Spleen (tissue), 11 donors: ENCODE results near the gene HGS. TPM values are rescaled to one million over a fixed set of nuclear protein-coding genes. Genes with fewer than 3 reads are reported as not detected.

ENCODE experiments used
- DNase-seq: peaks from one replicate; pipeline ENCODE4 v3.0.0-alpha.2; 2020
- H3K27ac ChIP-seq, 8 donors: fragments of 200-600 bp; sonication (generic) in 7 of 8; 1 replicate in 4 of 8; 2 replicates in 4 of 8; pipeline versions ENCODE4 v1.5.0 to v1.8.0; 2016 to 2021; ENCODE audit warnings: inconsistent platforms in 4 of 8, mild to moderate bottlenecking in 4 of 8, moderate library complexity in 1 of 8
- H3K27me3 ChIP-seq, 7 donors: fragments of 200-600 bp; sonication (generic) in 6 of 7; replicated peaks in 1 of 7; 1 replicate in 4 of 7; 2 replicates in 3 of 7; pipeline versions ENCODE4 v1.5.0 to v1.8.0; 2016 to 2021; ENCODE audit warnings: inconsistent platforms in 3 of 7, mild to moderate bottlenecking in 1 of 7
- H3K36me3 ChIP-seq, 6 donors: fragments of 200-600 bp; sonication (generic) in 5 of 6; 1 replicate in 4 of 6; 2 replicates in 2 of 6; pipeline versions ENCODE4 v1.5.0 to v1.8.0; 2016 to 2021; ENCODE audit warnings: inconsistent platforms in 2 of 6
- H3K4me1 ChIP-seq, 6 donors: fragments of 200-600 bp; sonication (generic) in 5 of 6; 1 replicate in 3 of 6; 2 replicates in 3 of 6; pipeline versions ENCODE4 v1.5.0 to v1.8.0; 2016 to 2021; ENCODE audit warnings: inconsistent platforms in 3 of 6
- H3K4me3 ChIP-seq, 8 donors: fragments of 200-600 bp; sonication (generic) in 7 of 8; 1 replicate in 4 of 8; 2 replicates in 4 of 8; pipeline versions ENCODE4 v1.5.0 to v1.8.0; 2016 to 2021; ENCODE audit warnings: inconsistent platforms in 4 of 8, mild to moderate bottlenecking in 4 of 8, moderate library complexity in 2 of 8
- H3K9me3 ChIP-seq, 8 donors: fragments of 200-600 bp; sonication (generic) in 7 of 8; 1 replicate in 4 of 8; 2 replicates in 4 of 8; pipeline versions ENCODE4 v1.5.0 to v1.8.0; 2016 to 2021; ENCODE audit warnings: inconsistent platforms in 4 of 8
- POLR2A ChIP-seq, 3 donors: fragments of 450-650 bp; IDR thresholded peaks; one replicate each; pipeline ENCODE4 v1.5.1; 2017; ENCODE audit warnings: antibody characterized with exemption in 3 of 3, mild to moderate bottlenecking in 1 of 3
- POLR2AphosphoS5 ChIP-seq, 3 donors: sonication (generic); formaldehyde crosslinking; IDR thresholded peaks; one replicate each; pipeline ENCODE4 v1.5.1; 2017; ENCODE audit warnings: antibody characterized with exemption in 3 of 3
- WGBS, 5 donors: extraction: QIAGEN DNeasy Blood & Tissue Kit in 3 of 5; methylation state at CpG; one replicate each; pipeline versions ENCODE4 v1.1.5 to v1.1.7; 2013 to 2018; 5-methylcytosine and 5-hydroxymethylcytosine counted together
- intact Hi-C: fragments of 100-400 bp; cut with DNase I; formaldehyde crosslinking; loops from one replicate; pipeline ENCODE4 v1.15.0; 2023; ENCODE audit warnings: low total_unique reads
- polyA plus RNA-seq, 3 donors: library from polyadenylated mRNA; stranded (reverse); fragments of 200-250 nt; gene quantifications; one replicate each; pipeline ENCODE4 v1.2.1, GENCODE V29; 2013
- total RNA-seq, 7 donors: library from RNA; depleted of rRNA in 3 of 7; stranded (reverse); fragments of >200 nt in 3 of 7; fragmentation: NEBNext Ultra II Directional in 4 of 7; extraction: Animal tissue kit (Norgen Biotek cat#: 25700) in 4 of 7; gene quantifications; one replicate each; pipeline versions ENCODE4 v1.1.0 to v1.2.1, GENCODE V29; 2016 to 2021
- TF ChIP-seq, protein P1 (sequence below), 11 experiments: fragments of 200-600 bp in 7 of 11; fragments of 450-650 bp in 4 of 11; sonication (generic) in 4 of 11; IDR thresholded peaks in 8 of 11; conservative IDR thresholded peaks in 3 of 11; 1 replicate in 7 of 11; 2 replicates in 4 of 11; pipeline versions ENCODE4 v1.4.0 to v1.8.0; 2016 to 2021; ENCODE audit warnings: antibody characterized with exemption in 11 of 11, inconsistent platforms in 4 of 11, mild to moderate bottlenecking in 1 of 11
- donor health status: healthy with polysubstance abuse.
- donor health status: DM: no; HTN: no; CAD: no; lungs with moderate emphysema.
- donor health status: DM: no; HTN: no; CAD: no.
- donor health status: Bipolar disorder and iron deficiency.
- donor health status: healthy.
- donor health status: DM: no; HTN: no; CAD: no.
- donor health status: DM: yes; HTN: yes; CAD: no.

The HGS gene
- total and polyA plus RNA-seq, 10 donors = 61.3 to 134 (median 106) TPM

- no peak for DNase-seq
- intact Hi-C loops = no loop called here
- Histone ChIP-seq H3K4me3 (no peak overlapping the region), H3K27me3 (no peaks in the 10 kb centered on the region), H3K4me1 (peaks cover 12 to 31% (median 21%) of the 10 kb centered on the region in 6 donors), H3K36me3 (peaks cover 3 to 96% (median 92%) of the 10 kb centered on the region in 6 donors), H3K27ac (no peak overlapping the region), H3K9me3 (no peaks in the 10 kb centered on the region)
- no peak for TF ChIP-seq POLR2A (IDR thresholded peaks at IDR 0.05)
- no peak for TF ChIP-seq POLR2AphosphoS5 (IDR thresholded peaks at IDR 0.05)
- TF ChIP-seq, protein P1, sequence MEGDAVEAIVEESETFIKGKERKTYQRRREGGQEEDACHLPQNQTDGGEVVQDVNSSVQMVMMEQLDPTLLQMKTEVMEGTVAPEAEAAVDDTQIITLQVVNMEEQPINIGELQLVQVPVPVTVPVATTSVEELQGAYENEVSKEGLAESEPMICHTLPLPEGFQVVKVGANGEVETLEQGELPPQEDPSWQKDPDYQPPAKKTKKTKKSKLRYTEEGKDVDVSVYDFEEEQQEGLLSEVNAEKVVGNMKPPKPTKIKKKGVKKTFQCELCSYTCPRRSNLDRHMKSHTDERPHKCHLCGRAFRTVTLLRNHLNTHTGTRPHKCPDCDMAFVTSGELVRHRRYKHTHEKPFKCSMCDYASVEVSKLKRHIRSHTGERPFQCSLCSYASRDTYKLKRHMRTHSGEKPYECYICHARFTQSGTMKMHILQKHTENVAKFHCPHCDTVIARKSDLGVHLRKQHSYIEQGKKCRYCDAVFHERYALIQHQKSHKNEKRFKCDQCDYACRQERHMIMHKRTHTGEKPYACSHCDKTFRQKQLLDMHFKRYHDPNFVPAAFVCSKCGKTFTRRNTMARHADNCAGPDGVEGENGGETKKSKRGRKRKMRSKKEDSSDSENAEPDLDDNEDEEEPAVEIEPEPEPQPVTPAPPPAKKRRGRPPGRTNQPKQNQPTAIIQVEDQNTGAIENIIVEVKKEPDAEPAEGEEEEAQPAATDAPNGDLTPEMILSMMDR (IDR thresholded peaks at IDR 0.05 in 8 of 11, conservative IDR thresholded peaks at IDR 0.05 in 3 of 11) = no peak
- WGBS, 5 donors = 82 to 92% (median 90%) methylated on average over 24 to 25 of the region's 25 CpGs
These were observed 13.6 kb downstream of the HGS start for GRCh38 chr17:81697261-81698044.

DNA sequence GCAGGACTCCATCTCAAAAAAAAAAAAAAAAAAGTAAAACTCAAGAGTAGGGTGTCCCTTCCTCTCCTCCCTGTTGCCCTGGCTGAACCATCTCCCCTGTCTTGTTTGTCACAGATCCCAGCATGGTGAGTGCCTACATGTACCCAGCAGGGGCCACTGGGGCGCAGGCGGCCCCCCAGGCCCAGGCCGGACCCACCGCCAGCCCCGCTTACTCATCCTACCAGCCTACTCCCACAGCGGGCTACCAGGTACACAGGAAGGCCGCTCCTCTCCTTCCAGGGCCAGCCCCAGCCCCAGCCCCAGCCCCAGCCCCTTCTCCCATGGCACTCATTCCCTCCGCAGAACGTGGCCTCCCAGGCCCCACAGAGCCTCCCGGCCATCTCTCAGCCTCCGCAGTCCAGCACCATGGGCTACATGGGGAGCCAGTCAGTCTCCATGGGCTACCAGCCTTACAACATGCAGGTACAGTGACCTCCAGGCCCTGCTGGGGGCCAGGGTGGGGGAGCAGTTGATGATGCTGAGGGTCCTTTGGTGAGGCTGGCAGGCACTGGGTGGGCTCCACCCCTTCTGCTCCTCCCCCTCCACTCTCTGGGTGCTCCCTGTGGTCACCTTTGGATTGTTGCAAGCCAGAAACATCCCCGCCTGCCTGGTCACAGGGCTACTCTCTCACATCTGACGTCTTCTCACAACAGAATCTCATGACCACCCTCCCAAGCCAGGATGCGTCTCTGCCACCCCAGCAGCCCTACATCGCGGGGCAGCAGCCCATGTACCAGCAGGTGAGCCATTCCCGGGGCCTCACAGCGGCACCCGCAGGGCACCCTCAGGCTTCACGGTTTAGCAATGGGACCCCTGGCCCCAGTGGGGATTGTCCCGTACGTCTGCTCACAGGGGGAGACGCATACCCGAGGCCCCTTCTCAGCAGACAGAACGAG, 16.8 kb downstream of the HGS start:
- TF ChIP-seq POLR2AphosphoS5 (IDR thresholded peaks at IDR 0.05) (peak in 1 of 3 donors; percentile 60), POLR2A (IDR thresholded peaks at IDR 0.05) (no peak)
- TF ChIP-seq, protein P1 (IDR thresholded peaks at IDR 0.05 in 8 of 11, conservative IDR thresholded peaks at IDR 0.05 in 3 of 11) = no peak
- H3K36me3 ChIP-seq = peaks cover 2 to 78% (median 69%) of the 10 kb centered on the region in 6 donors
- H3K4me1 ChIP-seq = peaks cover 22 to 56% (median 39%) of the 10 kb centered on the region in 6 donors
- DNase-seq = no peak
- intact Hi-C loops = no loop called here
- H3K27ac ChIP-seq = no peak overlapping the region
- H3K27me3 ChIP-seq = no peaks in the 10 kb centered on the region
- WGBS, 5 donors = 82 to 94% (median 88%) methylated on average over 22 to 25 of the region's 25 CpGs
- peak overlapping the region in 1 of 8 donors; percentile 97 for H3K4me3 ChIP-seq
- H3K9me3 ChIP-seq = no peaks in the 10 kb centered on the region

GRCh38 chr17:81701288-81702071, 17.7 kb downstream of the HGS start:
- peaks cover 0 to 78% (median 68%) of the 10 kb centered on the region in 6 donors for H3K36me3 ChIP-seq
- intact Hi-C loops = no loop called here
- H3K27ac ChIP-seq = peak overlapping the region in 3 of 8 donors; percentile 96 to 98 (median 97)
- no peaks in the 10 kb centered on the region for H3K9me3 ChIP-seq
- WGBS, 5 donors = 68 to 81% (median 76%) methylated on average over 15 to 23 of the region's 23 CpGs
- DNase-seq = peak; percentile 75
- H3K27me3 ChIP-seq = no peaks in the 10 kb centered on the region
- peak in 1 of 3 donors; percentile 68 for TF ChIP-seq POLR2AphosphoS5 (IDR thresholded peaks at IDR 0.05)
- TF ChIP-seq, protein P1 (IDR thresholded peaks at IDR 0.05 in 8 of 11, conservative IDR thresholded peaks at IDR 0.05 in 3 of 11) = no peak
- H3K4me1 ChIP-seq = peaks cover 22 to 56% (median 39%) of the 10 kb centered on the region in 6 donors
- peak overlapping the region in 6 of 8 donors; percentile 84 to 98 (median 96) for H3K4me3 ChIP-seq
